GM18858 (cell line): Measurements from ENCODE around the gene DIAPH3.
"Not testable (repeated sequence)": the region's sequence is repeated elsewhere in the genome, so short reads cannot be mapped to it uniquely, and the experiment has no call there.

Experiments used
- ATAC-seq: cut with Tn5 transposase; IDR thresholded peaks from one replicate; pipeline ENCODE4 v1.9.1; 2021; ENCODE audit not compliant: unreplicated experiment

DIAPH3 gene

GRCh38 chr13:60095300-60095699 is 68.4 kb downstream of the DIAPH3 start:
- ATAC-seq: no peak

- ATAC-seq: no peak
Measured at GRCh38 chr13:60094385-60095088, 69.2 kb downstream of the DIAPH3 start.

GRCh38 chr13:60093425-60094019 is 70.2 kb downstream of the DIAPH3 start:
- no peak for ATAC-seq

GRCh38 chr13:60091573-60091972 is 72.2 kb downstream of the DIAPH3 start:
- ATAC-seq: no peak

GRCh38 chr13:60090574-60090973 is 73.2 kb downstream of the DIAPH3 start:
- ATAC-seq: no peak

- not testable (repeated sequence) for ATAC-seq
Measured at GRCh38 chr13:60083780-60084179, 79.9 kb downstream of the DIAPH3 start.

- ATAC-seq: no peak
Measured at GRCh38 chr13:60080850-60081249, 82.9 kb downstream of the DIAPH3 start.

GRCh38 chr13:60078226-60078625 is 85.5 kb downstream of the DIAPH3 start:
- no peak for ATAC-seq

- ATAC-seq: no peak
Measured at GRCh38 chr13:60075850-60076249, 87.9 kb downstream of the DIAPH3 start.

- ATAC-seq: no peak
Measured at GRCh38 chr13:60074397-60074796, 89.3 kb downstream of the DIAPH3 start.

GRCh38 chr13:60066226-60066625 is 97.5 kb downstream of the DIAPH3 start:
- no peak for ATAC-seq

GRCh38 chr13:60062502-60062901 is 101.2 kb downstream of the DIAPH3 start:
- no peak for ATAC-seq

GRCh38 chr13:60061737-60062136 is 102.0 kb downstream of the DIAPH3 start:
- ATAC-seq: no peak

- ATAC-seq: no peak
Measured at GRCh38 chr13:60051754-60052285, 111.9 kb downstream of the DIAPH3 start.

GRCh38 chr13:60048353-60048752 is 115.4 kb downstream of the DIAPH3 start:
- ATAC-seq: not testable (repeated sequence)

GRCh38 chr13:60047918-60048317 is 115.8 kb downstream of the DIAPH3 start:
- ATAC-seq: no peak

GRCh38 chr13:60044321-60044720 is 119.4 kb downstream of the DIAPH3 start:
- ATAC-seq: no peak

- ATAC-seq: no peak
Measured at GRCh38 chr13:60043262-60043661, 120.5 kb downstream of the DIAPH3 start.

- not testable (repeated sequence) for ATAC-seq
Measured at GRCh38 chr13:60040668-60041067, 123.1 kb downstream of the DIAPH3 start.

- no peak for ATAC-seq
Measured at GRCh38 chr13:60035874-60036273, 127.9 kb downstream of the DIAPH3 start.

GRCh38 chr13:60032851-60033250 is 130.9 kb downstream of the DIAPH3 start:
- ATAC-seq: no peak

GRCh38 chr13:60028021-60028420 is 135.7 kb downstream of the DIAPH3 start:
- ATAC-seq: no peak
